Hematopoietic multipotent progenitor cell treated with erythropoietin and hydrocortisone succinate and interleukin-3 and kit ligand, for 8 days (in vitro differentiated cells): ENCODE results near the gene USF1.
A peak's percentile ranks its signal among the peaks of the same experiment; 100 is the strongest.
"Not testable (repeated sequence)": the region's sequence is repeated elsewhere in the genome, so short reads cannot be mapped to it uniquely, and the experiment has no call there.

Source experiments
- DNase-seq: peaks from one replicate; pipeline ENCODE4 v3.0.0-alpha.2; 2015

Gene USF1

GRCh38 chr1:161076410-161076809 is 30.6 kb upstream of the USF1 start:
- no peak for DNase-seq

- no peak for DNase-seq
Measured at GRCh38 chr1:161074676-161075368, 29.0 kb upstream of the USF1 start.

- DNase-seq = no peak
Measured at GRCh38 chr1:161073474-161074121, 27.8 kb upstream of the USF1 start.

- no peak for DNase-seq
Measured at GRCh38 chr1:161072751-161073449, 27.1 kb upstream of the USF1 start.

GRCh38 chr1:161071886-161072371 is 26.2 kb upstream of the USF1 start:
- DNase-seq = peak; percentile 70

GRCh38 chr1:161070761-161071160 is 25.0 kb upstream of the USF1 start:
- no peak for DNase-seq

- DNase-seq = peak; percentile 74
Measured at GRCh38 chr1:161069731-161070270, 24.0 kb upstream of the USF1 start, which contains the start of gene ARHGAP30. Gene ARHGAP30 (minus strand): TSS chr1:161069891. CDS start chr1:161069624, 267 bp downstream.

- no peak for DNase-seq
Measured at GRCh38 chr1:161069241-161069640, 23.5 kb upstream of the USF1 start.

- peak; percentile 74 for DNase-seq
Measured at GRCh38 chr1:161068306-161069234, 22.8 kb upstream of the USF1 start.

- no peak for DNase-seq
Measured at GRCh38 chr1:161066694-161067093, 20.9 kb upstream of the USF1 start.

- DNase-seq = not testable (repeated sequence)
Measured at GRCh38 chr1:161065681-161066080, 19.9 kb upstream of the USF1 start.

- not testable (repeated sequence) for DNase-seq
Measured at GRCh38 chr1:161063936-161064335, 18.2 kb upstream of the USF1 start.

GRCh38 chr1:161061419-161061818 is 15.6 kb upstream of the USF1 start:
- DNase-seq = no peak

- DNase-seq = no peak
Measured at GRCh38 chr1:161059293-161059692, 13.5 kb upstream of the USF1 start.

GRCh38 chr1:161054805-161055204 is 9.0 kb upstream of the USF1 start:
- DNase-seq = no peak

GRCh38 chr1:161054232-161054631 is 8.5 kb upstream of the USF1 start:
- DNase-seq = no peak

- no peak for DNase-seq
Measured at GRCh38 chr1:161052899-161053298, 7.1 kb upstream of the USF1 start.

- DNase-seq = no peak
Measured at GRCh38 chr1:161051219-161051618, 5.4 kb upstream of the USF1 start.

- DNase-seq = no peak
Measured at GRCh38 chr1:161048949-161049722, 3.4 kb upstream of the USF1 start.

- no peak for DNase-seq
Measured at GRCh38 chr1:161047436-161048420, 2.0 kb upstream of the USF1 start.
